CD4-positive, alpha-beta T cell treated with Interleukin-17A for 4 hours (primary cell): ENCODE data around the gene CNNM3.
A peak's percentile ranks its signal among the peaks of the same experiment; 100 is the strongest.
"Not testable (repeated sequence)": the region's sequence is repeated elsewhere in the genome, so short reads cannot be mapped to it uniquely, and the experiment has no call there.

ENCODE experiments used
- DNase-seq: peaks from one replicate; pipeline ENCODE4 v3.0.0-alpha.2; 2020; ENCODE audit warnings: mixed read lengths

CNNM3 gene

DNA sequence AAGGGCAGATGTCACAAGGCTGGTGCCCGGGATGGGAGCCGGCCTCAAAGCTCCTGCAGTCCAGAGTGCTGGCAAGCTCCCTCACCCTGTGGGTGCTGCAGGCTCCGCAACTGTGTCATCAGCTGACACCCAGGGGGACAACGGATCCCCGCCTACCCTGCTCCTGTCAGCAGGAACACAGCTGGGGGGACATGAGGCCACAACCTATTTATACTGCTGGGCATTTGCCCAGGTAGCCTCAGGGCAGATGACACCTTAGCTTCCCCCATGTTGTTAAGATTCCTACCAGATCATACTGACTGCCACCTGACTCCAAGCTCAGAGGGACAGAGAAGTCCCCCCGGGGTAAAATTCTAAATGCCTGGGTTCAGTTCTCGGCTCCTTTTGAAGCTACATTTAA is 26.5 kb downstream of the CNNM3 start:
- no peak for DNase-seq

DNA sequence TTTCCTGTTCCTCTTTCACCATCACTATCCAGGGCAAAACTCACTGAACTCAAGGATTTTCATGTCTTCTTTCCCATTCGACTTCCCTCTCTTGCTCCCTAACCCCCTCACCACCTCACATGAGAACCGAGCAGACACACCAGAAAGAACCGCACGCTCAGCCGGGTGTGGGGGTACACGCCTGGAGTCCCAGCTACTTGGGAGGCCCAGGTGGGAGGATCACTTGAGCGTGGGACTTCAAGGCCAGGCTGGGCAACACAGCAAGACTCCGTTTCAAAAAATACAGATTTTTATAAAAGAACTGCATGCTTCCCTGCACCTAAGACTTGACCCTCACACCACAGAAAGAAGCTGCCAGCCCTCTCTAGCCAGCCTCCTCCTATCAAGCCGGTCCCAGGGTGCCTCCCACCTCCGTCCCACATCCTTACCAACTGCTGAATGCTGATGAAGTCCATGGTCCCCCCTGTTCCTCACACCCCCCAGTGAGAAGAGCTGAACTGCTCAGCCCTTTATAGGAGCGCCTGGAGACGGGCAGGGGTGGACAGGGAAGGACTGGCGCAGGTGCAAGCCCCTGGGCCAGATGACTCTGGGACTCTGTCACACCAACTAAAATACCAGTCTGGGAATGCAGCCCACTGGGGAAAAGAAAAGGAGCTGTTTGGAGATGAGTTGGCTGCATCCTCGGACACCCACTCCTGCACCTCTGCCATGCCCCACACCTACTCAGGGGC is 27.6 kb downstream of the CNNM3 start, which contains the start of gene ANKRD23:
ANKRD23 (minus strand) TSS at position 484 of the 731 bp plus-strand sequence; CDS start at position 455, 29 bp downstream.
- no peak for DNase-seq

DNA sequence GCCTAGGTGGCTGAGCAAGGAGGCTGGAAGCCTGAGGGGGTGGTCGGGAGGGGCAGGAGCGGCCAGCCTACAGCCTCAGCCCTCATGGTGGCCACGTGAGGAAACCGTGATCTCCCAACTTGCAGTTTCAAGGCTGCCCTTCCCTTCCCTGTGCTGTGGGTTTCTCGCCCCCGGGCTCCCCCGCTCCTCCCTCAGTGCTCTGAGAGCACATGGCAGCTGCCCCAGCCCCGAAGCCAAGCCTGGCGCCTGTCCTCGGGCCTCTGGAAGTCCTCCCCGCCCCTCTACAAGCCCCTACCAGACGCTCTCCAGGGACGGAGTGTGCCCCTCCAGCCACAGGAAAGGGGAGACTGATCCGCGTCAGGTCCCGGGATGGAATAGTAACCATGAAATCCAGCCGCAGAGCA is 28.3 kb downstream of the CNNM3 start:
- no peak for DNase-seq

DNA sequence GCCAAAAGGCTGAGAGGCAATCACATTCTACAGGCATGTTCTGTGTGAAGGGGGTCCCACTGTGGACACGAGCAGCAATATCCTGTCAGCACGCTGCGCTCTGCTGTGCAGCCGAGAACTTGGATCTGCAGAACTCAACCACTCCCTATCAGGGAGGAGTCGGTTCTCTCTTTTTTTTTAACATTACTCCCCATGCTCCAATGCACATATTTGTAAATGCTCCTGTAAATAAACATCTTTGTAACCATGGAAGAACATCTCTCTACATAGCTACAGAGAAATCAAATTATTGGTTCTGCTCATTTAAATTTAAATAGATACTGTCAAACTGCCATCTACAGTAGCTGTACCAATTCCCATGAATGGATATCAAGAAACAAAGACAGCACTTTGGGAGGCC is 30.8 kb downstream of the CNNM3 start:
- DNase-seq, result no peak

DNA sequence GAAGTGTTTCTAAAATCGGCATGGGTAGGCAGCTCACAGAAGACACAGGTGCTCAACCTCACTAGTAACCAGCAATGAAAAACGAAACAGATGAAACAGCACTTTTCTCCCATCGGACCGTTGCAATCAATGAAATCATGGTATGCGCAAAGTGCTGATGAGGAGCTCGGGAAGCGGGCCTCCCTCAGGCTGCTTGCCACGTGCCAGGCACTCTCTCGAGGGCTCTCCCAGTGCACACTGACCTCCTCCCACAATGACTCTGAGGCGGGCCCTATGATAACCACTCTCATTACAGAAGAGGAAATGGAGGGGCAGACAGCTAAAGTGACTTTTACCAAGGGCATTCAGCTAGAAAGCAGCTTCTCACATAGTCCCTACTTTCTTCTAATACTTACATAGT is 31.5 kb downstream of the CNNM3 start:
- no peak for DNase-seq

DNA sequence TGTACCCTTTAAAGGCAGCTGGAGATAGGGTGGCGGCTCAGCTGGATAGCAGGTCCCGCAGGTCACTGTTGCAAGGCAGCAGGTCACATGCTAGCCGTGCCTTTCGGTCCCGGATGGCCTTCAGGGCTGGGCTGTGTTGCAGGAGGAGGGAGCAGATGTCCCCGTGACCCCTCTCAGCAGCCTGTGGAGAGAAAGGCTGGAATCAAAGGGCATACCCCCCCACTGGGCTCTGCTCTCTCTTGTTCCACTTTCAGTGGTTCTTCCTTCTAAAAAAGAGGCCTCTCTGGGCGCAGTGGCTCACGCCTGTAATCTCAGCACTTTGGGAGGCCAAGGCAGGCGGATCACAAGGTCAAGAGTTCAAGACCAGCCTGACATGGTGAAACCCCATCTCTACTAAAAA is 32.2 kb downstream of the CNNM3 start:
- DNase-seq, result no peak

DNA sequence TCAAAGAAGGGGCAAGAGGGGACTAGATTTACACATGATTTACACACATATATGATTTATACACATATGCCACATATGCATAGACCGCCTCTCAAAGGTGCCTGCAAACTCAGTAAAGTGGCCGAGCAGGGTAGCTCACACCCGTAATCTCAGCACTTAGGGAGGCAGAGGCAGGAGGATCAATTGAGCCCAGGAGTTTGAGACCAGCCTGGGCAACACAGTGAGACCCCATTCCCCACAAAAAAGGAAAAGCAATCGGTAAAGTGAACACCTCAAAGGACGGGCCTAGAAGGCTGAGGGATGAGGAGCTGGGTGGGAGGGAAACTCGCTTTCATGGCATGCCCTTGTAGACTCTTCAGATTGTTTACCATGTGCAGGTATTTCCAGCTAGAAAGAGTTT is 36.6 kb downstream of the CNNM3 start:
- DNase-seq, result no peak

DNA sequence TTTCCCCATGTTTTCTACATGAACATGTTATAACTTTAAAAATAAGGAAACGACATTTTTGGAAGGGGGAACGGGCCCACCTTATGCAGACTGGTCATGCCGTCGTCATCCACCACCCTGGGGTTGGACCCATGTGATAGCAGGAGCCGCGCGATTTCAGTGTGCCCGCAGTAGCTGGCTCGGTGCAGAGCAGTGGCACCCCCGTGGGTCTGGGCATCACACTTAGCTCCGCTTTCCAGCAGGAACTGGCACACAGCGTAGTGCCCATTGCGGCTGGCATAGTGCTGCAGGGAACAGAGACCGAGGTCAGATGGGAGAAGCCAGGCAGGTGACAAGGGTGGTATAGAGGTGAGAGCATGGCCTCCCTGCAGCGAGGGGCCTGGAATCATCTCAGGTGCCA is 37.3 kb downstream of the CNNM3 start:
- no peak for DNase-seq

DNA sequence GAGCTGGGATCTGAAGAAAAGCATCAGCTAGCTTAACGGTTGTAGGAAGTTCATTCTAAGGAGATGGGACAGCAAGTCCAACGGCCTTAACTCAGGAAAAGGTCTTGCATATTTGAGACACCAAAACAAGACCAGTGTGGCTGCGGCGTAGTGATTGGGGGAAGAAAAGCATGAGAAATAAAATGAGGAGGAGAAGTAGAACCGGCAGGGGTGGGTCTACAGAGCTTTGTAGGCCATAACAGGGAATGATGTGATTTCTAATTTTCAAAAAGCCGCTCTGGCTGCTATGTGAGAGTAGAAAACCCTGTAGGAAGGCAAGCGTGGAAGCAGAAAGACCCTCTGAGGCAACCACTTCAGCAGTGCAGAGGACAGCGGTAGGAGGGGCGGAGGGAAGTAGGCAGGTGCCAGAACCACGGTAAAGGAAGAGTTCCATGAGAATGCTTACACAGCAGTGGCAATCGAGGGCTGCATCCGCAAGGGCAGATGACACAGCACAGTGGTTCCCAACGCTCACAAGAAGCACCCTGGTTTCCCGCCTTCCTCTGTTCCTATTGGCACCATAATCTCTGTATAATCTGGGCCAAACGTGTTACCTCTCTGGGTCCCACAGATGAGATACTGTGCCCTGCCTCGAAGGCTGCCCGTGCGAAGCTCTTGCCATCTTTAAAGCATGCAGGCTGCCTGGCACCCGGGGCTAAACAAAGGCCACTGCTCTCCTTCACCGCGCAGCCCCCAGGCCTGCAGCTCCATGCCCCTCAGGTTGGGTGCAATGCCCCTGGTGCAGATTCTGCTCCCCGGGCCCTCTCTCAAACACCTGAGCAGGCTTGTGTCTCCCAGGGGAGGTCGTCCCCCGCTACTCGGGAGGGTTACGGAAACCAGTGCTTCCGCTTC is 41.0 kb downstream of the CNNM3 start:
- DNase-seq, result peak; percentile 60

DNA sequence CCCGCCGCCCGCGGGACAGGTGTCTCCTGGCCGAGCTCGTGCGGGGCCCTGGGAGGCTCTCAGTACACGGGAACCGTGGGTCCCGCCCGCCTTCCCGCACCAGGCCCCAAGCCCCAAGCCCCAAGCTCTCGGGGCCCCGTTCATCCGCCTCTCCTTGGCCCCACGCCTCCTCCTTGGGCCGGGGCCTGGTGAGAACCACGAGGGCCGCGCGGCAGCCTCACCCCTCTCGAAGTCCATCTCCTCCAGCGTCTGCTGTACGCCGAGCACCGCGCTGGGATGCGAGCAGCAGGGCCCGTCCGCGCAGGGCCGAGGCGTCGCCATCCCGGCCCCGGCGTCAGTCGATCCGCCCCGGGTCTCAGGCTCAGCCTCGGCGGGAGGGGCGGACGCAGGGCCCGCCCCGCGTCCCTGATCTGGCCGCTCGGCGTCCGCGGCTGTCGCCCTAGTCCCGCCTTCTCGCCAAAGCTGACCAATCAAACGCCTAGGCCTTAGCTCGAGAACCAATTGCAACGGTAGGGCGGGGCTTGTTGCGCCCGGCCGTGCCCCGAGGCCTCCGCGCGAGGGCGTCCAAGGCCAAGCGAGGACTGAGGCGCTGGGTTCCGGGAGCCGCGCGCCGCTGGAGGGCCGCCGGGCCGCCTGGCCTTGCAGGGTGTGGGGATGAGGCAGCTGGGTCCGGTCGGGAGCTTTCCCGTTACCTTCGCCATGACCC is 41.8 kb downstream of the CNNM3 start, which contains the start of gene ANKRD39:
ANKRD39 (minus strand) TSS at position 350 of the 706 bp plus-strand sequence; CDS start at position 321, 29 bp downstream.
- DNase-seq, result peak; percentile 98

DNA sequence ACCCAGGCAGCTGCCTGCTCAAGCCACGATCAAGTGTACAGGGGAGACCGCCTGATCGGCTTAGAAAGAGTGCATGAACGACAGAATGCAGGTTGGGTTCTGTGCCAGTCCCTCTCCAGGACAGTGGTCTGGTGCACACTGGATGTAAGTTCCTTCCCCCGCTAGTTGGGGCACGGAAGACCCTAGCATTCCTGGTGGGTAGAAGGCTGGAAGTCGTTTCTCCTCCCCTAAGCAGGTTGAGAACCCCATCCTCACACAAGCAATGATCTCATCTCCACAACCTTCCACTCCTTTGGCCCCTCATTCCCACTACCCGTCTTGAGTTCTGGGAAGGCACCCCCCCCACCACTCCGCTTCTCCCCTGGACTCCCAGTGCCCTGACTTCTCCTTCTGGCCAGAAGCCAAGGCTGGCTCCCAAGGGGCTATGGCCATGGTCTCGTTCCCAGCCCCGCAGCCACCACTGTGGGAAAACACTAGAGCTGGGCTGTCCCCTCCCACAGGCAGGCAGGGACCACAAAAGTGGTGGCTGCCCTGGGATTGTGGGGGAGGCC is 43.1 kb downstream of the CNNM3 start:
- DNase-seq, result no peak

DNA sequence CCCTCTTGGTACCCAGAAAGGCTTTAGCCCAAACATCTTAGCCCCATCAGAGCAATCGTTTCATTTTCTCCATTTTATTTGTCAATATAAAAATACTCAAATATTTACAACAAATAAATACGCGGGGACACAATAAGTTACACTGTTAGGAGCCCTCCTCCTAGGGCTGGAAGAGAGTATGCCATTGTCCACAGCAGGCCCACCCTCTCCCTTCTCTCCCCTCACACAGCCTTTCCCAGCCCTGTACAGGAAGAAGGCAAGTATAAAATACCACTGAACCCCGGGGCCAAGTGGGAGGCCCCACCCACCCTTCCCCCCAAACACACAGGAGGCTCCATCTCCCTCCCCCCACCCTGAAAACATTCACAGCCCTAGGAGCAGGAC is 43.6 kb downstream of the CNNM3 start:
- DNase-seq, result no peak

DNA sequence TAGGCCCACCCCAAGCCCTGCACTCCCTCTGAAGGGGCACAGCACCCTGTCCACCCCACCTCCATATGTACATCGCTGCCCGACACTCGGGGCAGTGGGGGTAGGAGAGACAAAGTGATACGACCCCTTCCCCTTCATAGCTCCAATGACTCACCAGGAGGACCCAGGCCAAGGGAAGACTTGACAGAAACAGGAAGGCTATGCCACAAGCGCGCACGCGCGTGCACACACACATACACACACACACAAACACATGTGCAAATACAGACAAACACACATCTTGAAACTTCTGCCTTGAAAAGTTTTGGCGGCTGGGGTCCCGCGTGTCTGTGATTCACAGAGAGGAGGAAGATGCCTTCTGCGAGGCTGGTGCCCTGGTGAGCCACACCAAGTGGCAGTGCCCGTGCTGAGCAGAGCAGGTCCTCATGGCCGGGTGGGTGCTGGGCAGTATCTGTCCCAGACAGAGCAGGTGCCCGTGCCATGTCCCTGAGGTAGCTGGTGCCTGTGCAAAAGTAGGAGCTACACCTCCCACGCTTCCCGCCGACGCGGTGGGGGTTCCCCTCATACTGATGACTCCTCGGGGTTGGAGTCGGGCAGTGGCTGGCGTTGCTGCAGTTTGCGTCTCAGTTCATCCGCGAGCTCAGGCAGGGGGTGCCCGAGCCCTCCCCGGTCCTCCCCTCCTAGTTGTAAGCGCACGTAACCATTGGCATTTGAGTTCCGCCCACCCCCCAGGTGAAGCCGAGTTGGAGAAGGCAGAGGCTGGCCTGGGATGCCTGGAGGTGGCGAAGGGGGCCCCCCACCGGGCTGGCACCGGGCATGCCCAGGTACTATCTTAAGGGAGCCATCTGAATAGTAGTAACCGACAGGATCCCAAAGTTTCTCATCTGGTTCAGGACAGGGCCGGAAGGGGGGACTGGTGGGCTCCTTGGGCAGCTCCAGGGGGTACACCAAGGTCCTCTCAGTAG is 44.3 kb downstream of the CNNM3 start:
- DNase-seq, result peak; percentile 58

DNA sequence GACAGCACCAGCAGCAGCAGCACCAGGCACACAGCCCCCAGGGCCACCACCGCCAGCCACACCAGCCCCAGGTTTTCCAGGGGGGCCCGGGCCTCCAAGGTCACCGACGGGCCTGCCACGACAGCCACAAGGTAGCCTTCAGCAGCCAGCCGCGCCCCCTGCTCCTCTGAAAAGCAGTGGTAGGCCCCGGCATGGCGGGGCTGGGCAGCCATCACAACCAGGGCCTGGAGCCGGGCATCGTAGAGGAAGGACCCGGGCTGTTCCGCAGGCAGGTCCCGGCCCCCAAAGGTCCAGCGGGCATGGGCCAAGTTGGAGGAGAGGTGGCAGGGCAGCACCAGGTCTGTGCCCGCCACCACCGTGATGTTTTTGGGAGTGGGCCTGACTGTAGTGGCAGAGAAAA is 45.0 kb downstream of the CNNM3 start:
- DNase-seq, result peak; percentile 1

DNA sequence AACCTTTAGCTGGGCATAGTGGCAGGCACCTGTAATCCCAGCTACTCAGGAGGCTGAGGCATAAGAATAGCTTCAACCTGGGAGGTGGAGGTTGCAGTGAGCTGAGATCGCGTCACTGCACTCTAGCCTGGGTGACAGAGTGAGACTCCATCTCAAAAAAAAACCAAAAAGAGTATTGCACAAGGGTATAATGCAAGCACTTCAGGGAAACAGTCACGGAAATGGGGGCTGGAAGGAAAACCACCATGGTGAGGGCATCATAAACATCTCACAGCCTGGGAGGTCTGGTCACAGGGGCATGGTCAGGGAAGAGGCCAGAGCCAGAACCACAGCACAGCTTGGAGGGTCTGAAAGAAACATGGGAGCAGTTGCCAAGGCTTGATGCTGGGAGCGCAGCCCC is 47.0 kb downstream of the CNNM3 start:
- not testable (repeated sequence) for DNase-seq

DNA sequence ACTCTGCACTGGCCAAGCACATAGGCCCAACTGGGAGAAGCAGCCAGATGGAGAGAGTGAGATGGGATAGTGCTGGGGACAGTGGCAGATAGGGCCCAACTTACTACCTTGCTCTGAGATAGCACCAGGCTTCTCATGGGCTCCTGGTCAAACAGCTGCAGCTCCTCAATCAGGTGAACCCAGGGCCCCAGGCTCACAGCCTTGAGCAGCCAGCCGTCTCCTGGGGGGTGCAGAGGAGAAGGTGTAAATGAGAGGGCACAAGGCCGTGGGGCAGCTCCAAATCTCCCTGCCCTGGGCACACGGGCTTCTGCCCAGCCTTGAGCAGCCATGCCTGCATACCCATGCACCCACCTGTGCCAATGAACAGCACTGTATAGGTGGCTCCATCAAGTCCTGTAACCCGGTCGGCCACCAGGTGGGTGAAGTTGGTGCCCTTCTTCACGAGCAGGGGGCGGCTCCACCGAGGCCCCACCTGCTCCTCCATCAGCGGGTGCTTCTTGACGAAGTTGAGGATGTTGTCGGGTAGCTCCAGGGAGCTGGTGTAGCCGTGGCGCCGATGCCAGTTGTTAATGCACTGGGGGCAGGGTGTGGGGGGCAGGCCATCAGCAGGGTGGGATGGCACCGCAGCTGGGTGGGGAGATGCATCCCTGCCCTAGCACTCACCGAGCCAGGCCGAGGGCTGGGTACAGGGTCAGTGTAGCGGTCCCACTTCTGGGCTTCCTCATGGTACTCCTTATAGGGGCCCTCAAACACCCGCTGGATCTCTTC is 47.7 kb downstream of the CNNM3 start:
- DNase-seq, result no peak

DNA sequence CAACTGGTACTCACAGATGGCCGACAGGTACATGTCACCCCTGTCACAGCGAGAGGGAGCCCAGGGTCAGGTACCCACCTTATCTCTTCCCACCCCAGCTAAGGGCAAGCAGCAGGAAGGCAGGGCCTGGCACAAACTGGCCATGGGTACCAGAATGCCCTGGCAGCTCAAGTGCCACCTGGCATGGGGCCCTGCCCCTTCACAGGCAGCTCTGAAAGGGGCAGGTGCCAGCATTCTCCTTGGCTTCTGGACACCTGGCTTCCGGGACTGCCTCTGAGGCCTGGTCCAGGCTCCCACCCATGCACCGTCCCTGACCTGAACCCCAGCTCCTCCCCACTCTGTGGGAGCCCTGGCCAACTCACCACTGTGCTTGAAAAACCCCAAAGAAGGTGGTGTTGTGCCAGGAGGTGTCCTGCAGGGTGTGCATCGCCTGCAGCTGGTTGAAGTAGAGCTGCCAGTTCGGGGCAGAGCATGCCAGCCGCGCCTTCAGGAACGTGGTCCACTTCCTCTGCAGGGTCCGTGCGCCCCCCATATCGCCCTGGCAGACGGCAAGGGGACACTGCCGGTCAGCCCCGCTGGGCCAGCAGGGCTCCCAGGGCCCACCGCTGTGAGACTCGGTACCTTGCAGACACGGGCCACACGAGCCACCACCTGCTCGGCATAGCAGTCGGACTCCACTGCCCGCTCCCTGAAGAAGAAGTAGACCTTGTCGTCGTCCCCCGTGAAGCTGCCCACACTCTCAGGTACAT is 48.4 kb downstream of the CNNM3 start:
- DNase-seq, result no peak

DNA sequence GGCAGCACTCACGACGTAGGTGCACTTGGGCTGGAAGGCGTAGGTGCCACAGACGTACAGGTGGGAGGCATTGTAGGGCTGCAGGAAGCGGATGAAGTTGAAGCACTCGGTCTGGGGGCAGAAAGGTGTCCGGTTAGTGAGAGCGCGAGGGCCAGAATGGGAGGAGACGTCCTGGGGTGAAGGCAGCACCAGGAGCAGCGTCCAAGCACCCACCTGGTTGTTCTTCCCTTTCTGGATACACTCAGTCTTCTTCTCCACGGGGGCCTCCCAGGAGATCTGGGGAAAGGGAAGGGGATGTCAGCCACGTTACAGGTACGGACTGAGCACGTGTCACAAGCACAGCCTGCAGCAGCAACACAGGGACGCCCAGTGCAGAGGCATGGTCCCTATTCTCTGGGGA is 49.6 kb downstream of the CNNM3 start:
- DNase-seq, result no peak

DNA sequence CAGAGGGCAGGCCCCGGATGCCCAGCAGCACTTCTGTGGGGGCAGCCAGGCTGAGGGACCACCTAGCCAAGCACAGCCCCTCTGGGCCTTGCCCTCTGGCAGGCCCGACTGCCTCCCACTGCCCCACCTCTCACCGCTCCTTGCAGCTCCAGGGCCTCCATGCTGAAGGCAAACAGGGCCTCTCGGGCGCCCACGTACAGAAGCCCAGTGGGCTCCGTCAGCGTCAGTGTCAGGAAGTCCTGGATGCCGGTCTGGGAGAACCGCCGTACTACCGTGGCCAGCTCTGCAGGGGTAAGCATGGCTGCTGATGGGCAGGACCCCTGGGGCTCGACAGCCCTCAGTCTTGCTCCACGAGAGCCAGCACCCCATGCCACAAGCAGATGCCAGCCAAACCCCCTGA is 50.1 kb downstream of the CNNM3 start:
- no peak for DNase-seq

DNA sequence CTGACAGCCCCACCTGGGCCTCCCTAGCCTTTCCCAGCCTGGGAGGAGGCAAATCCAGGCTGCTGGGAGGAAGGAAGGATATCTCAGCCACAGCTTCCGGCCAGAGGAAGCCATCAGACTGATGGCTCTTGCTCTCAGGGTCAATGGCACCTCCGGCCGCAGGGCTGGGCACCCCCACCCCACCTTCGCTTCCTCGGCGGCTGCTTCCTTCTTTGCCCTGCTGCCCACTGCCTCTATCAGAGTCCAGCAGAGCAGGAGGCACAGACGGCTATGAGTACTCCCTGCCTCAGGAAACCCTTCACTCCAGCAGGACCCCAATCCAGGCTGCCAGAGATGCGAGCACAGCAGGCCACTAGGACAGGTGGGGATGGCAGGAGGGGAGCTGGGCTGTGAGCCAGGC is 50.5 kb downstream of the CNNM3 start:
- no peak for DNase-seq
